HL-60 (cell line): ENCODE results near the gene ZNF503.

Experiments used
- DNase-seq, 2 experiments: peaks; one replicate each; pipeline ENCODE4 v3.0.0-alpha.2; 2010 to 2020; ENCODE audit warnings: low read depth in 1 of 2, low spot score in 1 of 2
- H3K27ac ChIP-seq: fragments of 250-450 bp; sonication (Bioruptor Pico); replicated peaks from 2 replicates; pipeline ENCODE4 v1.5.1; 2020; ENCODE audit warnings: mild to moderate bottlenecking, moderate library complexity
- H3K27me3 ChIP-seq: fragments of 250-450 bp; sonication (Bioruptor Pico); 2 replicates; pipeline ENCODE4 v1.5.1; 2021; ENCODE audit warnings: mild to moderate bottlenecking, moderate library complexity; ENCODE audit not compliant: insufficient read depth, poor library complexity, severe bottlenecking
- H3K4me3 ChIP-seq: replicated peaks from 2 replicates; pipeline ENCODE4 v1.5.1; 2011; ENCODE audit warnings: mild to moderate bottlenecking, control low read depth, low read length; ENCODE audit not compliant: insufficient read depth
- CTCF ChIP-seq: IDR thresholded peaks from one replicate; pipeline ENCODE4 v1.5.1; 2011; ENCODE audit warnings: low read length, control low read depth, inconsistent platforms; ENCODE audit not compliant: insufficient read depth
- GABPA ChIP-seq: IDR thresholded peaks from 2 replicates; pipeline ENCODE4 v1.6.1; 2012; ENCODE audit warnings: low read depth
- POLR2AphosphoS5 ChIP-seq: IDR thresholded peaks from 2 replicates; pipeline ENCODE4 v1.6.1; 2012; ENCODE audit warnings: low read depth
- REST ChIP-seq: IDR thresholded peaks from 2 replicates; pipeline ENCODE4 v1.6.1; 2012; ENCODE audit warnings: low read depth; ENCODE audit not compliant: insufficient replicate concordance
- SPI1 ChIP-seq: IDR thresholded peaks from 2 replicates; pipeline ENCODE4 v1.6.1; 2012; ENCODE audit warnings: low read depth, mild to moderate bottlenecking, borderline replicate concordance

ZNF503 gene

GRCh38 chr10:75431180-75432111, 29.9 kb upstream of the ZNF503 start, which contains the start of gene LRMDA:
Gene LRMDA, plus strand, starts transcription at chr10:75431624.
- DNase-seq, result peak; percentile 72 to 93
- no peaks in the 10 kb centered on the region for H3K27me3 ChIP-seq
- peak within 1 kb of the TSS; percentile 99 for H3K27ac ChIP-seq
- peak within 1 kb of the TSS; percentile 66 for H3K4me3 ChIP-seq
- TF ChIP-seq GABPA (no peak), SPI1 (peak; percentile 25; the same call in 1 of the 2 replicates), POLR2AphosphoS5 (peak; percentile 13; the same call in 1 of the 2 replicates)

- Histone ChIP-seq H3K27ac (peak overlapping the region; percentile 74), H3K27me3 (no peaks in the 10 kb centered on the region), H3K4me3 (no peak overlapping the region)
- TF ChIP-seq CTCF (no peak), GABPA (no peak), REST (no peak), POLR2AphosphoS5 (peak; percentile 65), SPI1 (peak; percentile 98)
- DNase-seq, result peak; percentile 68 to 90
Measured at GRCh38 chr10:75430000-75430763, 28.6 kb upstream of the ZNF503 start.

GRCh38 chr10:75429159-75429827, 27.7 kb upstream of the ZNF503 start:
- Histone ChIP-seq H3K4me3 (no peak overlapping the region), H3K27me3 (no peaks in the 10 kb centered on the region), H3K27ac (peak overlapping the region; percentile 74)
- TF ChIP-seq REST (no peak), GABPA (no peak), SPI1 (no peak), CTCF (no peak), POLR2AphosphoS5 (no peak)
- no peak for DNase-seq
